OCI-LY3 (cell line): ENCODE data around the gene FRRS1L.

ENCODE experiments used
- CTCF ChIP-seq: fragments of 200-600, 300-600 bp; sonication (generic); IDR thresholded peaks from 2 replicates; pipeline ENCODE4 v1.5.1; 2014; ENCODE audit warnings: antibody characterized with exemption, low read length, low read depth
- EZH2phosphoT487 ChIP-seq: fragments of 200-600 bp; shearing (Covaris generic); IDR thresholded peaks from 2 replicates; pipeline ENCODE4 v1.6.1; 2018; ENCODE audit warnings: antibody characterized with exemption, mixed run types, low read depth

- TF ChIP-seq CTCF (no peak), EZH2phosphoT487 (no peak)
These were observed 44.1 kb downstream of the FRRS1L start for GRCh38 chr9:109122726-109123621.
